Eye (tissue), 1 donor: Measurements from ENCODE around the gene SIL1.
"Not testable (repeated sequence)": the region's sequence is repeated elsewhere in the genome, so short reads cannot be mapped to it uniquely, and the experiment has no call there.

ENCODE experiments used
- DNase-seq: peaks from one replicate; pipeline ENCODE4 v3.0.0-alpha.2; 2015

Gene SIL1

GRCh38 chr5:139138109-139138508 lies 60.1 kb downstream of the SIL1 start:
- no peak for DNase-seq

- peak; percentile 63 for DNase-seq
Measured at GRCh38 chr5:139137697-139138096, 60.5 kb downstream of the SIL1 start.

- DNase-seq, result no peak
Measured at GRCh38 chr5:139134906-139135305, 63.3 kb downstream of the SIL1 start.

- no peak for DNase-seq
Measured at GRCh38 chr5:139133282-139133681, 64.9 kb downstream of the SIL1 start.

DNA sequence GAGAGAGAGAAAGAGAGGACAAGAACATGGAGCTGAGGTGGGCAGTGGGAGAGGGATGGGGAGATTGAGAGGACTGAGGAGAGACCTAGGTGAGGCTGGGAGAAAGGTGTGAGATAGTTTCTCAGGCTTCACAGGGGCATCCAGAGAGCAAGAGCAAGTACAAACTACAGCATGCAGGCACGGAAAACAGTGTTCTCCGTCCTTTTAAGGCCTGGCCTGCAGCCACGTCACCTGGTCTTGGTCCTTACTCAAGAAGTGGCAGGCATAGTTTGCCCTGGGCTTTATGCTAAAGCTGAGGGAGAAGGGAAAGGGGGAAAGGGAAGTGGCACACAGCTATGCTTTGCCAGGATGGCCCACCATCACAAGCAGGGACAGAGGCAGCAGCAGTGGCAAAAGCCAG lies 65.7 kb downstream of the SIL1 start:
- no peak for DNase-seq

DNA sequence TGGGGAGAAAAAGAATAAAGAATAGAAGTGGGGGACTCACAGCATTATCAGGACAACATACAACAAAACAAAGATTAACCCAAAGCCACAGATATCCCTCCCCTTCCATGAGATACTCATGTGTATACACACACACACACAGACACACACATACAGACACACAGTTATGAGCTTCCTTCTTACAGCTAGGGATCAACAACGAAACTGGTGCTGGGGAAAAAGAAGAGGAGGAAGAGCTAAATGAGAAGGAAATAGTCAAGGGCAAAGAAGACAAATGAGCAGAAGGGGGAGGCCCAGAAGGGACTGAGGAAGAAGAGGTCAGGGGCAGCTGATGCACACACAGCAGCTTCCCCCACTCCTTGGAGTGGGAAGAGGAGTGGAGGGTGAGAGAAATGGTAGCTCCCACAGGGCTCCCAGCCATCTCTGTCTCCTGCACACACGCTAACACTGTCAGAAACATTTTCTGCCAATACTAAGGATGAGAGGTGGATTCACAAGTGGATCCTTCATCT lies 66.2 kb downstream of the SIL1 start:
- DNase-seq, result peak; percentile 51

DNA sequence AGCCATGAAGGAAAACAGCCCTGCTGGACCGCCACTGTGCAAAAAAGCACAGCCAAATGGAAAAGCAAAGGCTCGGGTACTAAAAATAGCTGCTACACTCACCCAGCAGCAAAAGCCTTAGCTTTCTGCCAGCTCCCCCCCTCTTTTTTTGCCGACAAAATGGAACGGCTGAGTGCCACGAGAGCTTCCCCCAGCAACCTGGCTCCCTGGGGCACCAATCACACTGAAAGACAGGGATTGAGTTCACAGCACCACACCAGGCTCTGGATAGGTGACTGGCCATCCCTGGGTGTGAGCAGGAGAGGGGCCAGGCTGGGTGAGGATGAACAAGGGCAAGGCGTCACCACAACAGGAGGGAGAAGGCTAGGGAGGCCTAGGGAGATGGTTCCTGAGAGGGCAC lies 66.7 kb downstream of the SIL1 start:
- DNase-seq, result peak; percentile 74

DNA sequence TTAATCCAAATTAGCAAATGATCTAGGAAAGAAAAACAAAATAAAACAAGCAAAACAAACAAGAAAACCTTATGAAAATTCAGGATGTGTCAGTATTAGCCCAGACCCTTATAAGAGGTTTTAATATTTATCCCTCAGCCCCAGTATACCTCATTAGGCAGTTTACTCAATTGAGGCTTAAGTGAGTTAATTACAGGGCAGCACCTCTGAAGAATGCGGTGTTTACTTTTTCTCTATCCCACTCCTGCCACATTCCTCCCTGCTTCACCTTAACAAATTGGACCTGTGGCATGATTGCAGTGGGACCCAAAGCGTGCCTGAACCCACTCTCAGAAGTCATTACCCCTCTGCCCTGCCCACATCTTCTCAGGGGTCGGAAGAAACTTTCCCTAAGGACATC lies 67.1 kb downstream of the SIL1 start:
- DNase-seq, result no peak

DNA sequence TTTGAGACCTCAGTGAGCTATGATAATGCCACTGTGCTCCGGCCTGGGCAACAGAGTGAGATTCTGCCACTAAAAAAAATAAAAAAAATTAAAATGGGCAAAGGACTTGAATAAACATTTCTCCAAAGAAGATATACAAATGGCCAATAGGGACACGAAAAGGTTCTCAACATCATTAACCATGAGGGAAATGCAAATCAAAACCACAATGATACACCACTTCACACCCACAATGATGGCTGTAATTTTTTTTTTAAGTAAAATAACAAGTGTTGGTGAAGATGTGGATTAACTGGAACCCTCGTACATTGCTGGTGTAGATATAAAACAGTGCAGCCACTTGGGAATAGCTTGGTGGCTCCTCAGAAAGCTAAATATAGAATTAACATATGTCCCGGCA lies 68.0 kb downstream of the SIL1 start:
- no peak for DNase-seq

- no peak for DNase-seq
Measured at GRCh38 chr5:139126711-139127111, 71.5 kb downstream of the SIL1 start.

DNA sequence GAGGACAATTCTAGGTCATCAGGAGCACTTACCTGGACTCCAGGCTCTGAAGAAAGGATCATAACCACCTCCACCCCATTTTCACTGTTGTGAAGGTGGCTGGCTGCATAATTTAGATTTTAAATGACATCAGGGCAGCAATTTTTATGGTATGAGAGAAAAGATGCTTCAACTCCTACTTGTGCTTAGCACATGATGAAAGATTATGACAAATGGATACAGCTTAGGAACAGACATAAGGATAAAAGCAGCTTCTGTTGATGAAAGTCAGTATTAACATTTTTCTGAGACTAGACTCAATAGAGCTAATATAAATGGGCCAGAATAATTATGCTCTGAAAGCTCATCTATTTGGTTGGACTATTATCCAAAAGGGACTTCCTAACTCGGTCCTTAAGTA lies 72.2 kb downstream of the SIL1 start:
- no peak for DNase-seq

DNA sequence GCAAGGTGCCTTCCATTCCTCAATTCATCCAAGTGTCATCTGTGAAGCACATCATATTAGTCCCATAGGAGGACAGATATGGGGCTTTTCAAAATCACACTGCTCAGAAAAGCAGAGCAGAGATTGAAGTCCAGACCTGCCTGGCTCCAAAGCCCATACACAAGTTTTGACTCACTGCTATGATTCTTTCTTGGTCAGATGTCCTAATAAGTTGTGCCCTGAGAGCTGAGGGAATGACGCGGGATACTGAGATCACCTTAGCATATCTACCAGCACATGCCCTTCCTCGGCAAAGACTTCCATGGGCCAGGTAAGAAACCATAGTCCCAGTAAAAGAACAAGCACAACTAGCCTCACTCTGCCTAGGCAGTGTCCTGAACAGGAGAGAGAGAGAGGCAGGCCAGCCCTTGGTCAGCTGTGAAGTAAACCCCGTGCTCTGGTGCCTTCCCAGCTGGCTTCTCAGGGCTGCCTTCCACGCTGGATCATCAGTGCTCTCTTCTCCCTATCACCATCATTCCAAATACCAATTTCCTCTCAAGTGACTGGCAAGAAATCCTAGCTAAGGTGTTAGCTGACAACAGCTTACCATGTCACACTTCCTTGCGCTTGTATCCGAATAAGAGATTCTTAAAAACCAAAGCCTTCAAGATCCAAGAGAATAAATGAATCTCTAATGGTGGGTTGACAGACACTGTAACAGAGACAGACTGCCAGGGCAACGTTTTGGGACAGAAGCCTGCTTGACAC lies 73.2 kb downstream of the SIL1 start:
- DNase-seq, result no peak

- no peak for DNase-seq
Measured at GRCh38 chr5:139121120-139121519, 77.0 kb downstream of the SIL1 start.

DNA sequence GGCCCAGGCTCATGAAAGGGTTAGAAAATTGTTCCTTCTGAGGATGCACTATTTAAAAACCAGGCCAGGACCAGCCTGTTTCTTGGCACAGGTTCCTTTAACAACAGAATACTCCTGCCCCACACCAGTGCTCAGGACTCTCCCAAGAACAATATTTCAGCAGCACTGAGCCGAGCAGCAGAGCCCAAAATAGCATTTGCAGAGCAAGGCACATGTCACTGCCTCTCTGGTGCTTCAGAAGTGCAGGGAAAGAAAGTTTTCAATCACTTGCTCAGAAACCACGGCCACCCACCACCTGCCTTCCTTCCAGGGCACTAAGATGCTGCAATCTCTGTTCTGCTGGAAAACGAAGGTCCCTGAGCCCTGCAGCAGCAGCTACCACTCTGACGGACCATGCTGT lies 77.6 kb downstream of the SIL1 start:
- DNase-seq, result no peak

DNA sequence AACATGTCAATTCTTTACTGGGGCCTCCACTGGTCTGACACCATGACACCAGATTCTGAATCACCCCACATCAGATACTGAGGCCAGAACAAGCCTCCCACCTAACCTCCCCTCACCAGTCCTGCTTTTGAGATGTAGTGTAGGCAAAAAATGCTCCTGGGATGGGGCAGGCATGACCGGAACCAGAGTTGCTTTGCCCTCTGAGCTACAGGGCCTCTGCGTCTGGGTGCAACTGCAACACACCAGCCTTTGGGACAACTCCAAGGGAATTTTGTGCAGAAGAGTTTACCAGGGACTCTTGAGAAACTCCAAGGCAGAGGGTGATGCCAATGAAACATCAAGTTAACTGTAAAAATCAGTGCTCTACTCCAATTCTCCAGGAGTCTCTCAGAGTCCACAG lies 79.4 kb downstream of the SIL1 start:
- DNase-seq, result no peak

DNA sequence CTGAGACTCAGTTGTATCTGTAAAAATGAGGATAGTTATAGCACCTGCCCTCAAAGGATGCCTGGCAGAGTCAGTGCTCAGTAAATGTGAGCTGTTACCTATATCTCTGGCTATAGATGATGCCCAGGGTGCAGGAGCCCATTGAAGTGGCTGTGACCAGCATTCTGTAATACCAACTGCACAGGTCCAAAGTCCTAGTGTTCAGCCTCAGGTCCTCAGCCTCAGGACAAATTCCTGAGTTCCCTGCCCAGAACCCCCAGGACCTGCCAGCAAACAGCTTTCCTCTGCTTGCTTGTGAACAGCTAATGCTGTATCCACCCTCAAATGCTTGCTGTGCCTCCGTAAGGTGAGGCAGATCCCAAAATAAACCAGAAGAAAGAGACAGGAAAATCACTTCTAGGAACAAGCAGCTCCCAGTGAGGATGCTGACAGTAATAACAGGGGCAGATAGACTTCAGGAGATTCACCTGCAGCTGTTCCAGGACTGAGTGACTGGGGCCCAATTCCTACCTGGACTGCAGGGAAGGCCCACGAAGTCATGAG lies 80.8 kb downstream of the SIL1 start:
- no peak for DNase-seq

- DNase-seq, result no peak
Measured at GRCh38 chr5:139116100-139116655, 82.0 kb downstream of the SIL1 start.

- no peak for DNase-seq
Measured at GRCh38 chr5:139113892-139114291, 84.3 kb downstream of the SIL1 start.

- not testable (repeated sequence) for DNase-seq
Measured at GRCh38 chr5:139112362-139112761, 85.8 kb downstream of the SIL1 start.

DNA sequence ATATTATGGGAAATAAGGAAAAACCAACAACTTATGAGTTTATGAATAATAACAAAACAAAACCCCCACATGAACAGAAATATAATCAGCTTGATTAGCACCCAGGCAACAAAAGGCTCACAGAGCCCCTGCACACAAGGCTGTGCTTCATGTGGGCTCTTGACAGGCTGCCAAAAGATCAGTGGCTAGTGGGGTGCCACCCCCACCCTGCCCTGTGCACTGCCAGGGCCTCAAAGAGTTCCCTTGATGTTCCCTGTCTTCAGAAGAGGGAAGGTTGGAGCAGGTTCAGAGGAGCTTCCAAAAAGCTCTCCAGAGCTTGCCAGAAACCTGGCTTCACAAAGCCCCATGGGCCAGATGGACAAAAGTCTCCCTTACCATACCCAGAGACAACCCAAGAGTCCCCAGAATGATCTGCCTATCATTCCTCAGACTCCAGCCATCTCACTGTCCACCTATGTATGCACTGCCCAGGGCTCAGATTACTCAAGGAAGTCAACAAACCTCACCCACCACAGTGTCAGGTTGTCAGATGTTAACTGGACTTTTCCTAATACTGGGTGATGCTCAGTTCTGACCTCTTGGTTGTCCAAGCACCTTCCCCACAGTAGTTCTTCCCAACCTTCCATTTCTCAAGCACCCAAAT lies 87.5 kb downstream of the SIL1 start:
- no peak for DNase-seq

DNA sequence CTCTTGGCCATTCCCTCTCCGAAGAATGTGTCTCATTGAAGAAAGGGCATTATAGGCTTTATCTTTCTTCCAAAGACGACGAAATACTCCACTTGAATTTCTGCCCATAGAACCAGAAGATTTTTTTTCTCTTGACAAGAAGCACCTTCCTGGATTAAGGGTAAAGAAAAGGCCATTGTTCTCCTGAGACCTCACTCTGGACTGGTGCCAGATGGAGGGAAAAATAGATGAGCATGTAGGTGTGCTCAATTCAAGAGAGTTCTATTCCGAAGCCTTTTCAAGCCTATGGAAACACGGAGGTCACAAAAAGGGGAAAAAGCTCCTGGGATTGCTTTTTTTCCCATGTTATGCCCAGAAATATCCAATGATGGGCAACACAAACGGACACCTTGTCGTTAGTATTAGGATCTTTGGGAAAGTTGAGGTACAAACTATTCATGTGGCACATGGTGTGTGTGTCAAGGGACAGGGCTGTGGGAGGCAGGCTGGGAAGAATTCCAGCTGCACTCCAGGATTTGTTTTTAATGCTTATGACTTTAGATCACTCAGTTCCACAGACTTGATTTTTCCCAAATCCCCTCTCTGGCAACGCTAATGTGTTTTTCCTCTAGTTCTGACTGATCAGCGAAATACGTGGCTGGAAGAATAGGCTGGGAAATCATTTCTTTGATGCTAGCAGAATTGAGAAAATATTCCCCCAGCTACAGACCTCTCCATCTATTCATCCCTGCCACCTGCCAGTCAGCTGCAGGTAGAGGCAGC lies 89.9 kb downstream of the SIL1 start:
- peak; percentile 70 for DNase-seq

DNA sequence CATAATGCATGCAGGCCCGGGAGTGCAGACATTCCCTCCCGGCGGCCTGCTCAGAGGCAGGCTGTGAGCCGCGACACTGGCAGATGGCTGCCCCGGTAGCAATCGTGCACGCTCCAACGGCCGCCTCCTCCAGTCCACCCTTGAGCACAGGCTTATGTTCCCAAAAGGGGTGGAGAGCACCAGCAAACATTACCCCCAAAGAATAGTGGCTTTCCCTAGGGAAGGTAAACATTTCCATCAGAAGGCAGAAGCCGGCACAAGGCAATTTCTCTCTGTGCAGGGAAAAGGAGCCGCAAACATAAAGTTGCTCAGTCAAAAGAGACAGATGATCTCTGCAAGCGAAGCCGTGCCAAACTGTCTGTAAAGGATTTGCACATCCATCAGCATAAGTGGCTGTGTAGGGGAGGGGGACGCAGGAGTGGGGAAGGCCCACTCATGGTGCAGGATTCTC lies 92.5 kb downstream of the SIL1 start:
- DNase-seq, result peak; percentile 89
